Breast epithelium (tissue), 4 donors: ENCODE measurements around the gene WNK2. TPM values are rescaled to one million over a fixed set of nuclear protein-coding genes. Genes with fewer than 3 reads are reported as not detected.
"Not testable (repeated sequence)": the region's sequence is repeated elsewhere in the genome, so short reads cannot be mapped to it uniquely, and the experiment has no call there.

Source experiments
- DNase-seq, 2 donors: peaks; one replicate each; pipeline ENCODE4 v3.0.0-alpha.2; 2019; ENCODE audit warnings: low spot score in 2 of 2
- H3K27ac ChIP-seq, 2 donors: fragments of 200-600 bp; sonication (generic) in 1 of 2; one replicate each; pipeline ENCODE4 v1.5.1; 2016 to 2019; ENCODE audit warnings: mild to moderate bottlenecking in 1 of 2
- H3K27me3 ChIP-seq, 2 donors: fragments of 200-600 bp; sonication (generic) in 1 of 2; one replicate each; pipeline versions ENCODE4 v1.5.1 to v1.6.0; 2017 to 2019; ENCODE audit warnings: control low read depth in 1 of 2, mild to moderate bottlenecking in 1 of 2
- H3K36me3 ChIP-seq: fragments of 200-600 bp; one replicate; pipeline ENCODE4 v1.5.1; 2019
- H3K4me1 ChIP-seq, 2 donors: fragments of 200-600 bp; sonication (generic); one replicate each; pipeline ENCODE4 v1.5.1; 2016 to 2019; ENCODE audit warnings: control low read depth in 1 of 2
- H3K4me3 ChIP-seq, 3 donors: fragments of 200-600 bp; sonication (generic); 1 replicate in 2 of 3; 2 replicates in 1 of 3; pipeline ENCODE4 v1.5.1; 2016 to 2019; ENCODE audit warnings: mild to moderate bottlenecking in 3 of 3, moderate library complexity in 2 of 3
- H3K9me3 ChIP-seq, 2 donors: fragments of 200-600 bp; sonication (generic) in 1 of 2; one replicate each; pipeline ENCODE4 v1.5.1; 2016 to 2019; ENCODE audit warnings: control low read depth in 1 of 2
- POLR2A ChIP-seq: fragments of 450-650 bp; IDR thresholded peaks from one replicate; pipeline ENCODE4 v1.6.1; 2016; ENCODE audit warnings: antibody characterized with exemption, mild to moderate bottlenecking, moderate library complexity
- POLR2AphosphoS5 ChIP-seq, 3 donors: sonication (generic); formaldehyde crosslinking; IDR thresholded peaks; one replicate each; pipeline ENCODE4 v1.6.1; 2017; ENCODE audit warnings: antibody characterized with exemption in 3 of 3
- intact Hi-C: fragments of 100-400 bp; cut with DNase I; formaldehyde crosslinking; loops from one replicate; pipeline ENCODE4 v1.15.1; 2023; ENCODE audit warnings: low total_unique reads
- total RNA-seq, 3 donors: library from RNA; depleted of rRNA; stranded (reverse); fragments of >200 nt; gene quantifications; one replicate each; pipeline ENCODE4 v1.1.0, GENCODE V29; 2016
- TF ChIP-seq, protein P1 (sequence below), 3 donors: fragments of 450-650 bp; IDR thresholded peaks; one replicate each; pipeline ENCODE4 v1.5.1; 2016 to 2017; ENCODE audit warnings: antibody characterized with exemption in 3 of 3, mild to moderate bottlenecking in 3 of 3, moderate library complexity in 3 of 3

Gene WNK2
- total RNA-seq, 3 donors from 2014 or later: 9.1 to 28.5 TPM; not detected in 1

DNA sequence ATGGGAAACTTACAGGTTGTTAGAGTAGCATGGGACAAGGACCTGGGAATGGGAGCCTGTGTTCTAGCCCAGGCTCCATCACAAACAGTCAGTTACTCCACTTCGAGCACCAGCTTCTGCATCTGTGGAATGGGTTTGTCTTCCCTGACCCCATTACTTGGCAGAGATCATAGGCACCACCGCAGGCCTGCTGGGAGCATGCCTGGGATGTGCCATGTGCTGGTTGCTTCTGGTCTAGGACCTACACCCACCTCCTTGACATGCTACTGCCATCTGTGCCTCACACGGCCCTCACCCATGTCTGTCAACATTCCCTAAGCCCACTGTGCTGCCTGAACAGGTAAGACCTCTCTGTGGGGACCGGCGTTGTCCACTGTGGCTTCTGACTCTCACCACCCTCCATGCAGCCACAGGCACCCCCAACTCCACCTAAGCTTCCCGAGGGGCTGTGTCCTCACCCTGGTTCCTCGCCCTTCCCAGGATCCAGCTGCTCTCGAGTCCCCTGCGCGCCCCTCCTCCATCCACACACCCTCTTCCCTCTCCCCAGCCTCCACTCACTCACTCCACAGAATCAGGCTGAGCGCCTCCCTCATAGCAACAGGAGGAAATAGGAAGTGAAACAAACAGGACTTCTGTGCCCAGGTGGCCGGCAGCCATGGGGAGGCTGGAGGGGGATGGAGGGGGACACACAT, 181.6 kb downstream of the WNK2 start:
- no peak overlapping the region for H3K27ac ChIP-seq
- H3K27me3 ChIP-seq: no peaks in the 10 kb centered on the region
- H3K36me3 ChIP-seq: no peaks in the 10 kb centered on the region
- no peak overlapping the region for H3K4me3 ChIP-seq
- H3K9me3 ChIP-seq: peaks cover 2 to 15% of the 10 kb centered on the region in 2 donors
- intact Hi-C loops: no loop called here
- DNase-seq: no peak
- H3K4me1 ChIP-seq: no peaks in the 10 kb centered on the region
- TF ChIP-seq, protein P1, sequence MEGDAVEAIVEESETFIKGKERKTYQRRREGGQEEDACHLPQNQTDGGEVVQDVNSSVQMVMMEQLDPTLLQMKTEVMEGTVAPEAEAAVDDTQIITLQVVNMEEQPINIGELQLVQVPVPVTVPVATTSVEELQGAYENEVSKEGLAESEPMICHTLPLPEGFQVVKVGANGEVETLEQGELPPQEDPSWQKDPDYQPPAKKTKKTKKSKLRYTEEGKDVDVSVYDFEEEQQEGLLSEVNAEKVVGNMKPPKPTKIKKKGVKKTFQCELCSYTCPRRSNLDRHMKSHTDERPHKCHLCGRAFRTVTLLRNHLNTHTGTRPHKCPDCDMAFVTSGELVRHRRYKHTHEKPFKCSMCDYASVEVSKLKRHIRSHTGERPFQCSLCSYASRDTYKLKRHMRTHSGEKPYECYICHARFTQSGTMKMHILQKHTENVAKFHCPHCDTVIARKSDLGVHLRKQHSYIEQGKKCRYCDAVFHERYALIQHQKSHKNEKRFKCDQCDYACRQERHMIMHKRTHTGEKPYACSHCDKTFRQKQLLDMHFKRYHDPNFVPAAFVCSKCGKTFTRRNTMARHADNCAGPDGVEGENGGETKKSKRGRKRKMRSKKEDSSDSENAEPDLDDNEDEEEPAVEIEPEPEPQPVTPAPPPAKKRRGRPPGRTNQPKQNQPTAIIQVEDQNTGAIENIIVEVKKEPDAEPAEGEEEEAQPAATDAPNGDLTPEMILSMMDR (IDR thresholded peaks at IDR 0.05): no peak
- TF ChIP-seq POLR2A (no peak), POLR2AphosphoS5 (IDR thresholded peaks at IDR 0.05) (no peak)

DNA sequence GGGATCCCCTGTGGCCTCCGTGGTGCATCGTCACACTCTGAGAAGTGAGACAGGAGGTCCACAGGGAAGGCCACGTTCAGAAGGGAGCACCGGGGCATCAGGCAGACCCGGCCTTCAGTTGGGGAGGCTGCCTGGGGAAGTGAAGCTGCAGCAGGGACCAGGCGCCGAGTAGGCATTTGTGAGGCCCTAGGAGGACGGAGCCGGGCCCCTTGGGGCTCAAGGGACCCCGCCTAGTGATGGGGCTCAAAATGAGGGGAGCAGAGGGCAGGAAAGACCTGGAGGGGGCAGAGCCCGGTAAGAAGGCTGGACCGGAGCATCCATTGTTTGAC, 182.1 kb downstream of the WNK2 start:
- no peak overlapping the region for H3K4me3 ChIP-seq
- intact Hi-C loops: no loop called here

DNA sequence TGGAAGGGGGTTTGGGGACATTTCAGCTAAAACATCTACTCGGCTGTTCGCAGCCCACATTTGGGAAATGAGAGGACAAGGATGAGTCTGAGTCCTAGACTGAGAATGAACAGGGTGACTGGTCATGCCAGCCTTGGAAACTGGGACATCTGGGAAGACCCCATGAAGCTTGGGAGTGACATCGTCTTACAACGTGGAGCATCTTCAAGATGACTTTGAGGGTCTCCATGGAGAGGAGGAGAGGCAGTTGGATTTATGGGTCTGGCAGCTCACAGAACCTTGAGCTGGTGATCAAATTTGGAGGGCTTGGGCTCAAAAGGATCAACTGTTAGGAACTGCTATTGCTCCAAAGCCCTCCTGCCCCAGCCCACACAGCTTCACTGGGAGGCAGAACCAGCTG, 182.5 kb downstream of the WNK2 start:
- intact Hi-C loops, H3K4me3 ChIP-seq, H3K27me3 ChIP-seq, H3K36me3 ChIP-seq, DNase-seq, H3K4me1 ChIP-seq, H3K27ac ChIP-seq, H3K9me3 ChIP-seq: not testable (repeated sequence)

More for the DNA sequence above, 182.1 kb downstream of the WNK2 start:
- Histone ChIP-seq H3K27ac (no peak overlapping the region), H3K9me3 (peaks cover 2 to 10% of the 10 kb centered on the region in 2 donors), H3K4me1 (no peaks in the 10 kb centered on the region), H3K36me3 (no peaks in the 10 kb centered on the region), H3K27me3 (no peaks in the 10 kb centered on the region)
- TF ChIP-seq POLR2AphosphoS5 (IDR thresholded peaks at IDR 0.05) (no peak), POLR2A (no peak)
- TF ChIP-seq, protein P1 (IDR thresholded peaks at IDR 0.05): no peak
- DNase-seq: no peak

DNA sequence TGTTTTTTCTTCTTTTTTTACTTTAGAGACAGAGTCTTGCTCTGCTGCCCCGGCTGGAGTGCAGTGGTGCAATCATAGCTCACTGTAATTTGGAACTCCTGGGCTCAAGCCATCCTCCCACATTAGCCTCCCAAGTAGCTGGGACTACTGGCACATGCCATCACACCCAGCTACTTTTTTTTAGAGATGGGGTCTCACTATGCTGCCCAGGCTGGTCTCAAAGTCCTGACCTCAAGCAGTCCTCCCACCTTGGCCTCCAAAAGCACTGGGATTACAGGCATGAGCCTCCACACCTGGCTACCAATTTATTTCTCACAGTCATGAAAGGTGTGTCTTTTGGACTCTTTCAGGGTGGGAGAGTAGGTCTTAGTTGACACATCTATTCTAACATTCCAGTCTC, 184.5 kb downstream of the WNK2 start:
- DNase-seq: no peak
- Histone ChIP-seq H3K27ac (no peak overlapping the region), H3K4me1 (no peaks in the 10 kb centered on the region), H3K4me3 (no peak overlapping the region), H3K36me3 (no peaks in the 10 kb centered on the region), H3K27me3 (no peaks in the 10 kb centered on the region), H3K9me3 (peaks cover 0 to 2% of the 10 kb centered on the region in 2 donors)
- intact Hi-C loops: no loop called here
- TF ChIP-seq, protein P1 (IDR thresholded peaks at IDR 0.05): no peak
- TF ChIP-seq POLR2A (no peak), POLR2AphosphoS5 (IDR thresholded peaks at IDR 0.05) (no peak)

DNA sequence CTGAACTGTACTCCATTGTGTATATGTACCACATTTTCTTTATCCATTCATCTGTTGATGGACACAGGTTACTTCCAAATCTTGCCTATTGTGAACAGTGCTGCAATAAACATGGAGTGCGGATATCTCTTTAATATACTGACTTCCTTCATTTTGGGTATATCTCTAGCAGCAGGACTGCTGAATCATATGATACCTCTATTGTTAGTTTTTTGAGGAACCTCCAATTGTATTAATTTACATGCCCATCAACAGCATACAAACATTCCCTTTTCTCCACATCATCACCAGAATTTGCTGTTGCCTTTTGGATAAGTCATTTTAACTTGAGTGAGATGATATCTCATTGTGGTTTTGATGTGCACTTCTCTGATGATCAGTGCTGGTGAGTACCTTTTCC, 185.7 kb downstream of the WNK2 start:
- H3K27me3 ChIP-seq: no peaks in the 10 kb centered on the region
- peaks cover 0 to 2% of the 10 kb centered on the region in 2 donors for H3K9me3 ChIP-seq
- DNase-seq: no peak
- H3K27ac ChIP-seq: no peak overlapping the region
- no peak overlapping the region for H3K4me3 ChIP-seq
- no peaks in the 10 kb centered on the region for H3K4me1 ChIP-seq
- H3K36me3 ChIP-seq: no peaks in the 10 kb centered on the region
- TF ChIP-seq, protein P1 (IDR thresholded peaks at IDR 0.05): no peak
- TF ChIP-seq POLR2AphosphoS5 (IDR thresholded peaks at IDR 0.05) (no peak), POLR2A (no peak)
- intact Hi-C loops: no loop called here

Other genes starting within 250 kb of the WNK2 start
- gene FGD3, start 236.6 kb upstream of the WNK2 start, total RNA-seq: 10 to 100 TPM; 10.2 to 18.0 (median 10.4) TPM
- 10 to 100 TPM in 2 of 3 donors, 1 to 10 TPM in 1; 1.3 to 52.4 (median 45.9) TPM for gene SUSD3, start 125.4 kb upstream of the WNK2 start, total RNA-seq
- gene CARD19, start 87.9 kb upstream of the WNK2 start, total RNA-seq: 10 to 100 TPM; 59.0 to 79.3 (median 62.1) TPM
- 100 to 1,000 TPM in 2 of 3 donors, 10 to 100 TPM in 1; 89.8 to 109 (median 109) TPM for gene NINJ1, start 49.9 kb upstream of the WNK2 start, total RNA-seq